Midbrain (tissue), 1 donor: Measurements from ENCODE around the gene ATP8A1.
"Not testable (repeated sequence)": the region's sequence is repeated elsewhere in the genome, so short reads cannot be mapped to it uniquely, and the experiment has no call there.

ENCODE experiments used
- DNase-seq: peaks from one replicate; lab custom pipeline; 2025; lab: John Stamatoyannopoulos, UW

Gene ATP8A1

DNA sequence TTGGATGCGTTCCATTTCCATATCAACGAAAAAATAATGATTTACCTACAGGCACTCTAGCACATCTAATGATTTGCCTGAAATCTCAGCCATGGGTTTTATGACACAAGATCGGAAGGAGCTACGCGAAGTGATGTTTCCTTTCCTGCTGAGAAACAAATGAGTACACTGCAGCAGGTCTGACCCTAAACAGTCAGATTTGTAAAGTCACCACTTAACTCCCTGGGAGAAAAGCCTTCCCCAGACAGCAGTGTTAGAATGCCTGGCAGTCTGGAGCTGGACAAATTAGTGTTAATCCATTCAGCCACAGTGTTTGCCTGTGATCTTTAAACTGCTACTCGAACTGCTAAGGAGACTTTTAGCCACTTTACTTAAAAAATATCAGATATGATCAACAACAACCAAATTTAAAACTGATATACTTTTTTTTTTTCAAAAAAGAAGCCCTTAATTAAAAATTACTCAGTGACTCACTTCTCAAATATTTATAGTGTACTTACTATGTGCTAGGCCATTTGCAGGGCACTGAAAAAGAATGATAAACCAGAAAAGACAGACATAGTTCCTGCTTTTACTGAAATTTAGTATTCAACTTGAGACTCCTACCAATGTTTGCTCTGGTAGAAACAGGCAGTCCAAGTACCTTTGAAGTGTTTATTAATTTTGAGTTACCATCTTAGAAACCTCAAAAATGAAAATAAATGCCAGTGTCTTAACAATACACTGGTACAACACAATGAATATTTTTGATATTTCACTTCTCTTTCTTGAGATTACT lies 155.1 kb downstream of the ATP8A1 start:
- no peak for DNase-seq

DNA sequence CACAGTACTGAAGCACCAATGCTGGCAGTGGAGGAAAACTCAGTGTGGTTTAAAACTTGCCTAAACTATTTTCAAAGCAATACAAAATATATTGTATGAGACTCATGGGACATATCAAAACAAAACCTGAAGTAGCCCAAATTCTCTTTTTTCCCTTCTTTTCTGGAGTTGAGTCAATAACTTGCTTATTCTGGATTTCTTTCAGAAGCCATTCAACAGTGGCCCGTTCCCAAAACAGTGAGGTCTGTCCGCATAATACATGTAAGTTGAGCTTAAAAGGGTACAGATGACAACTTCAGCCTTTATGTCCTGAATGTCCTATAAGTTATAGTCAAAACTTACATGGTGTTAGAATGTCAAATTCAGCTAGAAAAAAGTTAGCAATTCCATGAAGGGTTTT lies 158.9 kb downstream of the ATP8A1 start:
- no peak for DNase-seq

DNA sequence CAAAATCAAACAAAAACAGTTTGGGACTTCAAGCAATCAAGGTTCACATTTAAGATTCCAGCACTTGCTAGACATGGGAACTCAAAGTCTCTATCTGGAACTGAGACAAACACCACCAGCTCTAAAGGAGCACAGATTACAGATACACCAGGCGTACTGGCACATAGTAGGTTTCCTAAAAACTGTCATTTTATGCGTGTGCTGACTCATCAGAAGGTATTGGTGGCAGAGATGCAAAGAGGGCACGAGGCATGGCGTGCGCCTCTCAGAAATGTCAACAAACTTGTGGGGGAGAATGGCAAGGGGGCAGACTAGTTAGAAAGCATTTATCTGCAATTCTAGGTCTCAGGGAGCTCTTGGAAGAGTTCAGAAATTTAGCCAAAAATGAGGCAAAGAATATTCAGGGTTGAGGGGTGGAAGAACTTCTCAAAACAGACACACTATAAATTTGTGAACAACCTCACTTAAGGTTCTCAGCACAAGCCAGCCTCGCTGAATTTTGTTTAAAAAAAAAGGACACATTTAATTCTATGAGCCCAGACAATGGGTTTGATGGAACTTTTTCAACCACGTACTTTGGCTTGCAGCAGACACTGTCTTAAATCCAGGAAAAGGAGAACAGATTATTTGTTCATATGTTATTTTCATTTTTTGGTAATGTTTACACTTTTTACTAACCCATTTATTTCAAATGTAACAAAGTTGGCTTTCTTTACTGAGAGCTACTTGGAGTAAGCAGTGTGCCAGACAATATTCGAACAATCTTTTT lies 159.6 kb downstream of the ATP8A1 start:
- DNase-seq: no peak

DNA sequence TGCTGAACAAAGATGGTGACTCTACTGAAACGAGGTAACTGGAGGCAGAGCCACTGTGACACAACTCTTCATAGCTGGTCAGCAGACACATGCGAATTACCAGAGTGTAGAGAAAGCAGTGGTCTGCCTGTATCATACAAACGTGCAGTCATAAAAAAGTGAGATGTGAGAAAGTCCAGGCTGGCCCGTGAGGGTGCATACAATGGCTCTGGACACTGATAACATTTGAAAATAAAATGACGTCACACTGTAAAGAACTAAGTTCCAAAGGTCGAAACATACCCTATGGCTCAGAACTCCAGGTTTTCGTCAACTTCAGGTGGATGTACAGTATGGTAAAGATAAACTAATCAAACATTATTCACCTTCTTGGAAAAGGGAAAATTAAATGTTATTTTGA lies 163.9 kb downstream of the ATP8A1 start:
- no peak for DNase-seq

DNA sequence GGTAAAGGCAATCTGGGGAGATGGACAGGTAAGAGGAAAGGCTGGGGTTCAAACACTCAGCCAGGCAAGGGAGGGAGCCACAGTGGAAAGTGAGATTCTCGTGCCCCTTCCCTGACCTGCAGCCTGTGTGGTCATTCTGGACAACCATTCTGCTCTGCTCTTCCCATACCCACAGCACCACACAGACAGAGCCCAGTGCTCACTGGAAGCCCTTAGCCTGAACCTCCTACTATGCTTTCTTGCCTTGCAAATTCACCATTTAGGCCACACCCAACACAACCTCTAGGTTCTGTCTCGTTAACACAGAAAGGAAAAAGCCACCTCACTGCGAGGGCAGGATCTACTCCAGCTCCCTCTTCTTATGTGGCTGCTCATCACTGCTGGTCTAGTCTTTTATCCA lies 166.9 kb downstream of the ATP8A1 start:
- DNase-seq: no peak

DNA sequence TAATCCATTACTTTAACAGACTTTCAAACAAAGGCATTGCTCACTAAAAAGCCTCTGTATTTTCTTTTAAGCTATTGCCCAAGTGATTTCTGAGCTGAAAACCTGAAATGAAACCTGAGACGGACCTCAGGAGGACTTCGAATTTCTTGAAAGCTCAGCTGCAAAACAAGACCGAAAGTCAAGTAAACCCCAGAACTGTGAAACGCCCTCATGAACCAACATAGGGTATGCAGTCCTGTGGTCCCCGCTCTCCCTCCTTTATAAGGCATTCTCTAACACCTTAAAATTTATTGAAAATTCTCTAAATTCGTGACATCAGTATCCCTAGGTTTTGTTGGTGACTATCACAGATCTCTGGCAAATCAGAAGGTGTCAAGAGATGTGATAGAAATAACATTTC lies 167.8 kb downstream of the ATP8A1 start:
- no peak for DNase-seq

DNA sequence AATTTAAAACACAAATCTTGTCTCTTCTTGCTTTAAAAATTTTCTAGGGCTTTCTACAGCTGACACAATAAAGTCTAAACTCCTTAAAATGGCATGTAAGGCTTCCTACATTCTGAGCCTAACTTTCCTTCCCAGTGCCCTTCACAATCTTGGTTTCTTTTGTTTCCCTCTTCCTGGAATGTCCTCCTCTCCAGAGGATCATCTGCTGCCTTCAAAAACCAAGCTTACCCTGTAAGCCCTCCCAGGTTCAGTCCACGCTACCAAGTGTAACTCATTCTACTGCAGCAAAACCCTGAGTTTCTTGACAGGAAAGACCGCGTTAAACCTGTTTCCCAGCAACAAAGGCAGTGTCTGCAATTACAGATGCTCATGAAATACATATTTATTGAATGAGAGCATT lies 168.4 kb downstream of the ATP8A1 start:
- no peak for DNase-seq

DNA sequence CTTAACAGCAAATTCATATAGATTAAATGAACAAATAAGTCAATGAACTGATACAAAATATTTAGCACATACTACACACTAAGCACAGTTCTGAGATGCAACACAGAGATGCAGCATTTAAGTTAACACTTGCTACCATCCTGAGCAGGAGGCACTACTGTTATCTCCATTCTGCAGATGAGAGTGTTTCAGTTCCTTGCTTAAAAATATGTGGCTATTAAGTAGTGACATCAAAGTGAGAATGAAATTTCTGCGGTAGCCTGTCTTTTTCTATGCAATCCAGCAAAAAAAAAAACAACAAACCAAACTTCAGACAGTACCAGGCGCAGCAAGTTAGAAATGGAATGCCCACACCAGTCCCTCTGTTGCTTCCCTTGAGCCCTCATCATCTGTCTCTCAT lies 168.8 kb downstream of the ATP8A1 start:
- no peak for DNase-seq

DNA sequence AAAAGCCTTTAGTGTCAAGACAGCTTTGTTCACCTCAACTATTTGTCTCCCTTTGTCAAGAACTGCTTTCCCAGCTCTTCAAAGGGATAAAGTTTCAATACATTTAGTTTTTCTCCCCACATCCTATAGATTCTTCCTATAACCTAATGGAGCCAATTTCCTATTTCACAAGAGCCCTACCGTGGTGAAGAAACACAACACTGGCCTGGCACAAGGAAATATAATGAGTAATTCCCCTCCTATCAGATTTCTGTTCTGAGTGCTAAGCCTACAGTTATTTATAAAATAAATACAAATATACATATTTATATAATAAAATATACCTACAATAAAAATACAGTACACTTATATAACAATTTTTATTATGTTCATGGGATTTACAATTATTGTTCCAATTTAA lies 169.7 kb downstream of the ATP8A1 start:
- DNase-seq: no peak

DNA sequence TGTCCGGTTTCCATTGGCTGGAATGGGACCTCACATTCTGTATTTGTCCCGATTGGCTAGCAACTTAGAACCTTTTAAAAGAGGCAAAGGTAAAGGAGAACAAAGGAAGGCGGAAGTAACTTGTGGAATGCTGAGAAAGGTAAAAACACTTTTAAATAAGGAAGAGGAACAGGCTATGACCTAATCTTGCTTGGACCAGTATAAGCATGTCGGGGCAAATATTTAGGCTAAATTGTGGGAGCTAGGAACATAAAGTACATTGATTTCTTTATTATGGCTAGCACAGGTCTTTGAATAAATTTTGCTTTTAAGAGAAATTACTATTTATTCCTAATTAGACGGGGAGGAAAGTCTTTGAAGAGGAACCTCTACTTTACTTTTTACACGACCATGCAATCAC lies 170.7 kb downstream of the ATP8A1 start:
- not testable (repeated sequence) for DNase-seq

DNA sequence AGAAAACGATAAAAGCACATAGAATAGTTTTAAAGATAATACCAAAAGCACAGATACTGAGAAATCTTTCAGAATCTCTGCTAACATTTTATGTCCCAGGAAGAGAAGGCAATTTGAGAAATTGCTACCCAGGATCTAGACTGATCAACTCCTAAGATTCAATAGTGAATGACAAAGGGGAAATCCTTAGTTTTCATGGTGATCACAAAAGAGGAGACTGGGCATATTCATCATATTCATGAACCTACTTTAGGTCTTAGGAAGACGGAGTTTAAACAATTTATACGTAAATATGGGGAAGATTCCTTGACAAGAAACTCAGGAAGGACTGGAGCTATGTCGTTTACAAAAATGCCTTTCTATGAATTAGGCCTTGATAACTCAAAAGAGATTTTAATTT lies 172.3 kb downstream of the ATP8A1 start:
- DNase-seq: no peak

DNA sequence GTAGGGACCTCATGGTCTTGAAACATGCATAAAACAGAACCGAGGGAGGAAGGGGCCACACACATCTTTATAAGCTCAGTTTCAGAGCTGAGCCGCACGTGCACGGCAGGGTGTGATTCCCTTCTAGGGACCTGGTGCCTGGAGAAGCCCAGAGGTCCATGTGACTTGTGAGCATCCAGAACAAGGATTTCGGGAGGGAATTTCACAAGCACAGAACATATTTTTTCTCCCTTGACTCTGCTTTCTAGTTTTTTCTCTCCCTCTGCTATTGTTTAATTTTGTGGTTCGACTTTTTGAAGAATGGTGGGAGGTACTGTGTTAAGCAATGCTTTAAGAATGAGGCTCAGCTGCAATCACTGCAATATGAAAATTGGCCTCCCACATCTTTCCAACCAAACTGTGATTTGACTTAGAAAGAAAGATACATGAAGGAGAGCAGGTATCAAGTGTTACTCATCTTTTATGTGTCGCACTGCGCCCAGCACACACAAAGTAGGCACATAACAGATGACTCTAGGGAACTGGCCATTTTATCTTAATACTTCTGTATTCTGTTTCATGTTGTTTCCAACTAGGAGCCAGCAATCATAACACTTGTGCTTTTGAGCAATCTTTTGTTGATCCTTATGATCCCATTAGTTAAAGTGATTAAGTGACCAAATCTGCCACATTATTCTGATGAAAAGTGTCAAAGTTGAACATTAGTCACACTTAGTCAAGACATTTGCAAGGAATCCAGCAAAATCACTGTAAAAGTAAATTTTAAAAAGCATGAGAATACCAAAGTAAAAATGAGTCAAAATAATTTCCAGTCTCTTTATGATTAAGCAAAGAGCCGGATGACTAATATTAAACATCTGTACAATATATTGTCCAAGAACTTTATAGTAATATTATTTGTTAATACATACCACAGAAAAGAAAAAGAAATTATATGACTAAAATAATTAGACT lies 173.2 kb downstream of the ATP8A1 start:
- DNase-seq: no peak

DNA sequence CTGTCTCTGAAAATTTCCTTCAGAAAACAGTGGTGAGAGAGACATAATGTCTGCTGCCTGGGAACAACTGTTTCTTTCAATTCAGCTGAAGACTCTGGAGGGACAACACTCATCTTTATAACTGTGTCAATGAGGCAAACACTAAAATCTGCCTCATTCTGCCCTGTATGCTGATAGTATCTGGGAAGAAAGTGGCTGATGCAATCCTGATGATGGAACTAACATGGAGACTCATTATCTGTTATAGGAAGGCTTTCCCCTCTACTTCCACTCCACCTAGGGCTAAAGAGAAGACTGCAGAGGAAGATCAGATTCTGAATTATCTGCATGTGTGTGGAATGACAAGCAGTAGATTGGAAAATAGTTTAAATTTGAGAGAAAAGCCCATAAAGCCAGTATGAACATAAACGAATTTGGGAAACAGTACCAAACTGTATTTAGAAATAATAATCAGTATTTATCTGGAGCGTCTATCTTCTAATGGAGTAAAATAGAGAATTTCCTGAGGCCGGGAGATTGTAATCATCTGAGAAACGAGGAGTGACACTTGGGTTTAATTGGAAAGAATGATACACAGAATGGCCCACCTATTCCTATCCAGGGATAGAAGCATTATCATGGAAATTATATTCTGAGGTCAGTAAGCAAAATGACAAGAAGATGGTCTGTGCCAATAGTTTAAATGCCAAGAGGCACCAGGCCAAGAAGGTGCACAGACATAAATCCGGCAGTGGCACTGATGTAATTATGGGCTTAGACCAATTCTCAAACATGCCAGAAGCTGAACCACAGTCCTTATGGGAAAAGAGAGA lies 174.2 kb downstream of the ATP8A1 start:
- DNase-seq: peak; percentile 1

DNA sequence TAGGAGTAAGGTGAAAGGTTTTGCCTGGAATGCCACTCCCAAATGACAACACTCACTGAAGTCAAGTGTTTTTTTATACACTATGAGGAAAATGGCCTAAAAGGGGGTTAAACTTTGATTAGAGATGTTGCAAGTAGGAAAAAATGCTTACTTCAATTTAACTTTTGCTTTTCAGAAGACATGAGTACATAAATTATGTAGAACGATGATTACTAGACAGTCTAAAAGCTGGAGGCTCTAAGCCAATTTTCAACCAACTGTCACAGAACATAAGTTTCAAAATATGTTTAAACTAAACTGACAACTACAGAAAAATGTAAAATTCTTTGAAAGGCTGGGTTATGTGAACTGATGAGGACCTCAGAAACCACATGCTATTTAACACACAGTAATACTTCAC lies 176.2 kb downstream of the ATP8A1 start:
- no peak for DNase-seq

DNA sequence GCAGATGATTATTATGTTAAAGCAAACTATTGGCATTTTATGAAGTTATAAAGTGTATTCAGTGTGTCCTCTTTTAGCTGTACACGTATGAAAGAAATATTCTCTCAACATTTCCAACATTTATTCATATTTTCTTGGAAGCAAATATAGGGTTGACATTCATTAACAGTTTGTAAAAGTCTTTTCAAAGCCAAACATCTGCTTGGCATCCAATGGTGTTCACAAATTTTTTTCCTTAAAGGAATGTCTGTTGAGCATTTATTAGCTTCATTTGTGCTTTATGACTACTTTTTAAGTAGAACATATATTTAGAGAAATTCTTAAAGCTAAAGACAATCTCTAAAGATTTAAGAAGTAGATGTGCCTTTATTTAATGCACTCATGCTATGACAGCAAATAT lies 176.6 kb downstream of the ATP8A1 start:
- no peak for DNase-seq

DNA sequence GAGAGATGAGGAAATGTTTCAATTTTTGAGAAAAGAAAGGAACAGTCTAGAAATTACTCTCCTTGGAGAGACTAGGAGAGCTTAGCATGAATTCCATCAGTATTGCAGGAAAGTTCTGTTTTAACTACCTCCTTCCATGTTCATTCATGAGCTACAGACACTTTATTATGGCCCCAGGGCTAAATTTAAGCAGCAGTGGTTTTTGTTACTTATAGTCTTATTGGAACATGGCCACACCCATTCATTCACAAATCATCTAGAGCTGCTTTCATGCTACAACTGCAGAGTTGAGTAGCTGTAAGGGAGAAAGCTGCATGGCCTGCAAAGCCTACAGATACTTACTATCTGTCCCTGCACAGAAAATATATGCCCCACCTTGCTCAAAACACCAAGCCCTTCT lies 178.0 kb downstream of the ATP8A1 start:
- DNase-seq: no peak

DNA sequence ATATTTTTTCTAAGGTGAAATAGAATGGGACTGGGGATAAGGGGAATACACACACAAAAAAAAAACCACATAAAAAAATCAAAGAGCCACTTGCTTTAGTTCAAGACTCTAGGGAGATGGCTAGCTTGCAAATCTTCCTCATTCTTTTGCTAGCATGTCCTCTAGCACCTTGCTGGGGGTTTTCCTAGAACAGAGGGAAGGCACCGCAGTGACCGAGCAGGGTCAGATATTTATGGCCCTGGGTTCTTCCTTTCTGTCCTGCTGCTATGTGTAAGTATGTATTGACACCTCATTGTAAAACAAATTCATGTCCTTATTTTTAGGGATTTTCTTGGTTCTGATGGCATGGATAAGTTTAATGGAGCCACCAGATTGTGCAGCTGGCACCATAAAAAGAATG lies 178.4 kb downstream of the ATP8A1 start:
- DNase-seq: no peak

DNA sequence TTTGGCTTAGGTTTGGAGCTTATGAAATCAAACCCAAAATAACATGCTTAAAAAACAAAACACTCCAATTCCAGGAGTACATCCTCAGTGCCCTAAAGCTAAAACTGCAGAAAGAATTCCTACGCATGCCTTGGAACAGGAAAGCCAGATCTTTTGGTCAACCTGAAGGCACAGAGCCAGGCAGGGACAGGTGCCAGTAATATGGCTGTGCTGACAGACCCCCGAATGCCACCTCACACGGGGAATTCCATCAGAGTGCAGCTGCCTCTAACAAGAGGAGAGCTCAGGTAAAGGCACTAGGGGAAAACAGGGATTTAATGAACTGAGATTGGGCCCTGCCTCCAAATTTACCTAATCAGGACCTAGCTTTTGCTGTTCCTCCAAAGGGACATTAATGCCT lies 182.5 kb downstream of the ATP8A1 start:
- DNase-seq: no peak

DNA sequence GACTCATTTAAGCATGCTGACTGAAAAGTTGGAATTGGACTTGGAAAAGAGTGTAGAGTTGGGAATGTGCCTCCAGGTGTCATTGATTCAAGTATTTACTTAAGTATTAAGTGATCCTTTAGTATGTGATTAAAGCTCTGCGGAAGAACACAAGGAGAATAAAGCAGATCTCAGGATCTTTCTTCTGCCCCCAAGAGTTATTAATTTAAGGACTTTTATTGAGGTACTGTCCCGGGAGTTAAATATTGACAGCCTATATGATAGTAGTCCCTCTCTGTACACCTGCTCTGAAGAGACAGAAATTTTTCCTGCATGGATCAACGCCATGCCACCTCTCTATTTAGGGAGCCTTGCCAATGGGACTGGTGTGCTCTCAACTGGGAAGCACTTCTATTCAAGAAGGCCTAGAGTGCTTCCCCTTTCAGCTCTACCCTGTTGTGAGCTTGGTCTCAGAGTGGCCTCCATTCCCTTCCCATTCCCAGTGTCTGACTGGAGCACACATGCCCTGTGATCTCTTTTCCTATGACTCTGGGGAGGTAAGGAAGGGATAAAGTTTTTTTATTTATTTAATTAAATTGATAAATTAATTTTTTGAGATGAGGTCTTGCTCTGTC lies 183.7 kb downstream of the ATP8A1 start:
- no peak for DNase-seq

DNA sequence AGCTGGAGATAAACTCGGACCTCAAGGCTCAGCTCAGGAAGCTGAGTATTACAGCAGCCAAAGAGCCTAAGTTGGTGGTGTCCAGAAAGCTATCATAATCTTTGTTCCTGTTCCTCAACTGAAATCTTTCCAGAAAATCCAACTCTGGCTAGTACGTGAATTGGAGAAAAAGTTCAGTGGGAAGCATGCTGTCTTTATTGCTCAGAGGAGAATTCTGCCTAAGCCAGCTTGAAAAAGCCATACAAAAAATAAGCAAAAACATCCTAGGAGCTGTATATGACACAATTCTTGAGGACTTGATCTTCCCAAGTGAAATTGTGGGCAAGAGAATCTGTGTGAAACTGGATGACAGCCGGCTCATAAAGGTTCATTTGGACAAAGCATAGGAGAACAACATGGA lies 185.0 kb downstream of the ATP8A1 start:
- DNase-seq: no peak

DNA sequence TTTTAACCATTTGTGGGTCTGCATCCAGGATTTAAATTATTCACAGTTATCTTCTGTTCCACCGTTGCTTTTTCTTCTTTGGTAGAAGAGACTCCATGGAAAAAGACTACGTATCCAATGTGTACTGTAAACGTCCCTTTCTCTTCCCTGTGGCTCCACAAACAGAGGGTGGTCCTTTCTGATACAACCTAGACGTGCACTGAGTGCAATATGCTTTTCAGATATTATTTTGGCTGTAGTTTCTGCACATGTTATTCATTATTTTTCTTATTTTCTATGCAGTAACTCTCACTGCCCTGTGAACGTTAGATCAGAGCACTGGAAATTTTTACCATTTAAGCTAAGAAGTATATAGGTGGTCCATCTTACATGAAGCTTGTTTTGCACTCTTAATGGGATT lies 186.9 kb downstream of the ATP8A1 start:
- no peak for DNase-seq
